Breast epithelium (tissue), 4 donors: ENCODE data around the gene GAD2. TPM values are rescaled to one million over a fixed set of nuclear protein-coding genes. Genes with fewer than 3 reads are reported as not detected.

Source experiments
- DNase-seq, 2 donors: peaks; one replicate each; pipeline ENCODE4 v3.0.0-alpha.2; 2019; ENCODE audit warnings: low spot score in 2 of 2
- H3K27ac ChIP-seq, 2 donors: fragments of 200-600 bp; sonication (generic) in 1 of 2; one replicate each; pipeline ENCODE4 v1.5.1; 2016 to 2019; ENCODE audit warnings: mild to moderate bottlenecking in 1 of 2
- H3K27me3 ChIP-seq, 2 donors: fragments of 200-600 bp; sonication (generic) in 1 of 2; one replicate each; pipeline versions ENCODE4 v1.5.1 to v1.6.0; 2017 to 2019; ENCODE audit warnings: control low read depth in 1 of 2, mild to moderate bottlenecking in 1 of 2
- H3K36me3 ChIP-seq: fragments of 200-600 bp; one replicate; pipeline ENCODE4 v1.5.1; 2019
- H3K4me1 ChIP-seq, 2 donors: fragments of 200-600 bp; sonication (generic); one replicate each; pipeline ENCODE4 v1.5.1; 2016 to 2019; ENCODE audit warnings: control low read depth in 1 of 2
- H3K4me3 ChIP-seq, 3 donors: fragments of 200-600 bp; sonication (generic); 1 replicate in 2 of 3; 2 replicates in 1 of 3; pipeline ENCODE4 v1.5.1; 2016 to 2019; ENCODE audit warnings: mild to moderate bottlenecking in 3 of 3, moderate library complexity in 2 of 3
- H3K9me3 ChIP-seq, 2 donors: fragments of 200-600 bp; sonication (generic) in 1 of 2; one replicate each; pipeline ENCODE4 v1.5.1; 2016 to 2019; ENCODE audit warnings: control low read depth in 1 of 2
- CTCF ChIP-seq, 3 donors: fragments of 450-650 bp; IDR thresholded peaks; one replicate each; pipeline ENCODE4 v1.5.1; 2016 to 2017; ENCODE audit warnings: antibody characterized with exemption in 3 of 3, mild to moderate bottlenecking in 3 of 3, moderate library complexity in 3 of 3
- POLR2A ChIP-seq: fragments of 450-650 bp; IDR thresholded peaks from one replicate; pipeline ENCODE4 v1.6.1; 2016; ENCODE audit warnings: antibody characterized with exemption, mild to moderate bottlenecking, moderate library complexity
- POLR2AphosphoS5 ChIP-seq, 3 donors: sonication (generic); formaldehyde crosslinking; IDR thresholded peaks; one replicate each; pipeline ENCODE4 v1.6.1; 2017; ENCODE audit warnings: antibody characterized with exemption in 3 of 3
- intact Hi-C: fragments of 100-400 bp; cut with DNase I; formaldehyde crosslinking; loops from one replicate; pipeline ENCODE4 v1.15.1; 2023; ENCODE audit warnings: low total_unique reads
- total RNA-seq, 3 donors: library from RNA; depleted of rRNA; stranded (reverse); fragments of >200 nt; gene quantifications; one replicate each; pipeline ENCODE4 v1.1.0, GENCODE V29; 2016

The GAD2 gene
- not detected for total RNA-seq

DNA sequence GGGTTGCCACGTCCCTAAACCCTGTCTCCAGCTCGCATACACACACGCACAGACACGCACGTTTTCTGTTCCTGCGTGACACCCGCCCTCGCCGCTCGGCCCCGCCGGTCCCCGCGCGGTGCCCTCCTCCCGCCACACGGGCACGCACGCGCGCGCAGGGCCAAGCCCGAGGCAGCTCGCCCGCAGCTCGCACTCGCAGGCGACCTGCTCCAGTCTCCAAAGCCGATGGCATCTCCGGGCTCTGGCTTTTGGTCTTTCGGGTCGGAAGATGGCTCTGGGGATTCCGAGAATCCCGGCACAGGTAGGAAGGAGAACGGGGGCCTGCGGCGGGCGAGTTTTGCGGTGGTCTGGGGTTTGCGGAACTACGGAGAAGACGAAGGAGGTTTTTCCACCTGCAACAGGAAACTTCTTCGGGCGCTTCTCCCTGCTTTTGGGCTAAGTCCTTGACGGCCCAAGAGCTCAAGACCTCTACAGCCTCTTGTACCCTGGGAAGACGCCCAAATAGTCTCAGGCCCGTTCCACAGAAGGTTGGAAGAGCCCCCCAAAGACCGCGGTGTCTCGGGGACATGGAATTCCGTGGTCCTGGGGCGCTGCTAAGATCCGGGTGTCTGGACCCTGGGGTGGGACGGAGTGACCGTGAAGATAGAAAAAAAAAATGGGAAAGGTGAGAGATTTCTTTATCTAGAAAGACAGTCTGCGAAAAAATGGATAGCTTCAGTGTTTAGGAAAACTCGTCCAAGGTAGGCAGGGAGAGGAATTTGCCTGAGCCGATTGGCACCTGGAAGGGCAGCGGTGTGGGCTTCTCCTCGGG lies at the start of gene GAD2:
GAD2 (plus strand) TSS at position 190 of the 811 bp plus-strand sequence; CDS start at position 226, 36 bp downstream.
- TF ChIP-seq CTCF (IDR thresholded peaks at IDR 0.05) = no peak
- TF ChIP-seq POLR2AphosphoS5 (IDR thresholded peaks at IDR 0.05) = no peak
- TF ChIP-seq POLR2A = no peak
- Histone ChIP-seq H3K27me3 (peaks cover 4 to 100% of the 10 kb centered on the region in 2 donors), H3K9me3 (no peaks in the 10 kb centered on the region), H3K4me1 (peaks cover 0 to 13% of the 10 kb centered on the region in 2 donors), H3K4me3 (peak within 1 kb of the TSS in 2 of 3 donors; percentile 4 to 45), H3K36me3 (no peaks in the 10 kb centered on the region), H3K27ac (no peak within 1 kb of the TSS)
- intact Hi-C loops = no loop called here
- DNase-seq = no peak

- no peak for TF ChIP-seq POLR2A
- TF ChIP-seq CTCF (IDR thresholded peaks at IDR 0.05) = no peak
- TF ChIP-seq POLR2AphosphoS5 (IDR thresholded peaks at IDR 0.05) = no peak
- Histone ChIP-seq H3K4me3 (no peak overlapping the region), H3K27ac (no peak overlapping the region), H3K27me3 (no peaks in the 10 kb centered on the region), H3K36me3 (no peaks in the 10 kb centered on the region), H3K4me1 (no peaks in the 10 kb centered on the region), H3K9me3 (no peaks in the 10 kb centered on the region)
- no peak for DNase-seq
- intact Hi-C loops = no loop called here
Observed at GRCh38 chr10:26169466-26169865, 47.1 kb upstream of the GAD2 start.

GRCh38 chr10:26172131-26172530 lies 44.4 kb upstream of the GAD2 start:
- DNase-seq = no peak
- TF ChIP-seq POLR2AphosphoS5 (IDR thresholded peaks at IDR 0.05) (no peak), CTCF (IDR thresholded peaks at IDR 0.05) (no peak), POLR2A (no peak)
- Histone ChIP-seq H3K27me3 (no peaks in the 10 kb centered on the region), H3K4me3 (no peak overlapping the region), H3K4me1 (no peaks in the 10 kb centered on the region), H3K27ac (no peak overlapping the region), H3K9me3 (no peaks in the 10 kb centered on the region), H3K36me3 (no peaks in the 10 kb centered on the region)
- intact Hi-C loops = no loop called here

DNA sequence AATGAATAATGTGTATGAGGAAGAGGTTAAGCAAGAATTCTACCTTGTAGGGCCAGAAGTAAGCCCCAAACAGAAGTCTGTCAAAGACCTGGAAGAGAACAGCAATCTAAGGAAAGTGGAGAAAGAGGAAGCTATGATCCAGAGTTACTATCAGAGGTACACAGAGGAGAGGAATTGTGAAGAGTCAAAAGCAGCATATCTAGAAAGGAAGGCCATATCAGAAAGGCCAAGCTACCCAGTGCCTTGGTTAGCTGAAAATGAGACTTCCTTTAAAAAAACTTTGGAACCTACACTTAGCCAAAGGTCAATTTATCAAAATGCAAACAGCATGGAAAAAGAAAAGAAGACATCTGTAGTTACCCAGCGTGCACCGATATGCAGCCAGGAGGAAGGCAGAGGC lies 42.7 kb upstream of the GAD2 start:
- H3K4me1 ChIP-seq = no peaks in the 10 kb centered on the region
- no peak overlapping the region for H3K4me3 ChIP-seq
- H3K9me3 ChIP-seq = no peaks in the 10 kb centered on the region
- intact Hi-C loops = no loop called here
- no peaks in the 10 kb centered on the region for H3K27me3 ChIP-seq
- no peaks in the 10 kb centered on the region for H3K36me3 ChIP-seq
- no peak for DNase-seq
- no peak for TF ChIP-seq POLR2AphosphoS5 (IDR thresholded peaks at IDR 0.05)
- TF ChIP-seq CTCF (IDR thresholded peaks at IDR 0.05) = no peak
- TF ChIP-seq POLR2A = no peak
- H3K27ac ChIP-seq = no peak overlapping the region

DNA sequence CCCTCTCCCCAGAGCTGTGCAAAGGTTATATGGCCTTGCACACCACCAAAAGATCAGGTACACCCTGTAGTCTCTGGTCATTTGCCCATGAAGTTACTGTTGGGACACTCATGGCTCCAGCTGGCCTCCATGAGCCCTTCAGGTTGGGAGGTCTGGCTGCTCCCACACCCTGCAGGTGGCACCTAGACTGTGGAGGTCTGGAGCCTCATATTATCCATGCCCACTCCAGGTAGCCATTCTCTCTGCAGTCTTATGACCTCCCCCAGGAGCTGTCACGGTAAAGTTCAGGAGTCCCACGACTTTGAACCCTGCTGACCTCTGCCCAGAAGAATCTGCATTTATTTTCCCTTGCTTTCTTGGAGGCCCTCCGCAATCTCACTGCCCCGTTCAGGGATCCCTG lies 39.2 kb upstream of the GAD2 start:
- TF ChIP-seq CTCF (IDR thresholded peaks at IDR 0.05) = no peak
- TF ChIP-seq POLR2A = no peak
- TF ChIP-seq POLR2AphosphoS5 (IDR thresholded peaks at IDR 0.05) = no peak
- no peaks in the 10 kb centered on the region for H3K9me3 ChIP-seq
- DNase-seq = no peak
- H3K36me3 ChIP-seq = no peaks in the 10 kb centered on the region
- intact Hi-C loops = no loop called here
- no peak overlapping the region for H3K27ac ChIP-seq
- H3K4me1 ChIP-seq = no peaks in the 10 kb centered on the region
- H3K27me3 ChIP-seq = no peaks in the 10 kb centered on the region
- H3K4me3 ChIP-seq = no peak overlapping the region
